Measurements from ENCODE around the gene NRP2.

GRCh38 chr2:205835923-205836322 lies 153.6 kb downstream of the NRP2 start:
- TF ChIP-seq CTCF (IDR thresholded peaks at IDR 0.05; ENCODE audit: poor library complexity) = no peak
- TF ChIP-seq EZH2 (IDR thresholded peaks at IDR 0.05; ENCODE audit: borderline replicate concordance) = no peak
- no peak for TF ChIP-seq EZH2phosphoT487 (IDR thresholded peaks at IDR 0.05; ENCODE audit: low read depth, severe bottlenecking, unreplicated experiment)
